ENCODE data around the gene RANBP17. TPM values are rescaled to one million over a fixed set of nuclear protein-coding genes. Genes with fewer than 3 reads are reported as not detected.
A peak's percentile ranks its signal among the peaks of the same experiment; 100 is the strongest.

The RANBP17 gene
- total RNA-seq, 2 experiments from 2014 or later: not detected

DNA sequence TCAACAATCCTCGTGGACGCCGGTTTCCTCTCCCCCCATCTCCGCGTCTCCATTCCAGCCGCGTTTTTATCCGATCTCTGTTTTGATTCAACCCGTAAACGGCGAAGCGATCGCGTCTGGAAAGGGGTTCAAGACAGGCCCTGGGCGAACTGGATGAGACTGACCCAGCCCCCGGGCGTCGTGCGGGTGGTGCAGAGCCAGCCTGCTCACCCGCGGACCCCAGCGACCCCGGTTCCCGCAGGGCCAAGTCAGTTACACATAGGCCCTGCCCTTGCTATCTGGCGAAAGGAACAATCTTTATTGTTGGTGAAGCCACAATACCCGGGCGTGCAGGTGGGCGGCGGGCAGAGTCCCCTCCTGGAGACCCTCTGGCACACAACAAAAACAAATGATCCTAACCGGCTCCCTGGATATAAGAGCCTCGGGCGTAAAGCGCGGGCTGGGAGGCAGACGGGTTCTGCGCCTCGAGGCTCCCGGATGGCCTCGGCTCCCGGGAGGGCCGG, 449.1 kb downstream of the RANBP17 start:
- no peak overlapping the region for H3K27ac Mint-ChIP-seq
- H3K36me3 Mint-ChIP-seq (ENCODE audit: low read depth): no peaks in the 10 kb centered on the region
- intact Hi-C loops (cut with micrococcal nuclease): no loop called here
- TF ChIP-seq, protein P1, sequence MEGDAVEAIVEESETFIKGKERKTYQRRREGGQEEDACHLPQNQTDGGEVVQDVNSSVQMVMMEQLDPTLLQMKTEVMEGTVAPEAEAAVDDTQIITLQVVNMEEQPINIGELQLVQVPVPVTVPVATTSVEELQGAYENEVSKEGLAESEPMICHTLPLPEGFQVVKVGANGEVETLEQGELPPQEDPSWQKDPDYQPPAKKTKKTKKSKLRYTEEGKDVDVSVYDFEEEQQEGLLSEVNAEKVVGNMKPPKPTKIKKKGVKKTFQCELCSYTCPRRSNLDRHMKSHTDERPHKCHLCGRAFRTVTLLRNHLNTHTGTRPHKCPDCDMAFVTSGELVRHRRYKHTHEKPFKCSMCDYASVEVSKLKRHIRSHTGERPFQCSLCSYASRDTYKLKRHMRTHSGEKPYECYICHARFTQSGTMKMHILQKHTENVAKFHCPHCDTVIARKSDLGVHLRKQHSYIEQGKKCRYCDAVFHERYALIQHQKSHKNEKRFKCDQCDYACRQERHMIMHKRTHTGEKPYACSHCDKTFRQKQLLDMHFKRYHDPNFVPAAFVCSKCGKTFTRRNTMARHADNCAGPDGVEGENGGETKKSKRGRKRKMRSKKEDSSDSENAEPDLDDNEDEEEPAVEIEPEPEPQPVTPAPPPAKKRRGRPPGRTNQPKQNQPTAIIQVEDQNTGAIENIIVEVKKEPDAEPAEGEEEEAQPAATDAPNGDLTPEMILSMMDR (IDR thresholded peaks at IDR 0.05): no peak
- no peaks in the 10 kb centered on the region for H3K9me3 Mint-ChIP-seq
- ChIA-PET CTCF (no interaction called here), POLR2A (no interaction called here)
- peaks cover 68% of the 10 kb centered on the region for H3K27me3 Mint-ChIP-seq
- no peak for ATAC-seq
- DNase-seq: no peak
- H3K4me3 Mint-ChIP-seq: no peak overlapping the region
- H3K4me1 Mint-ChIP-seq (ENCODE audit: low read depth): peaks cover 20% of the 10 kb centered on the region

GRCh38 chr5:171311322-171312077, 449.7 kb downstream of the RANBP17 start:
- Mint-ChIP-seq H3K27ac (no peak overlapping the region), H3K4me1 (ENCODE audit: low read depth) (peaks cover 24% of the 10 kb centered on the region), H3K27me3 (peaks cover 68% of the 10 kb centered on the region), H3K4me3 (no peak overlapping the region), H3K9me3 (no peaks in the 10 kb centered on the region), H3K36me3 (ENCODE audit: low read depth) (no peaks in the 10 kb centered on the region)
- POLR2A ChIA-PET: no interaction called here
- DNase-seq (no peak), ATAC-seq (peak; percentile 35)
- CTCF ChIA-PET: no interaction called here
- TF ChIP-seq, protein P1 (IDR thresholded peaks at IDR 0.05): no peak
- intact Hi-C loops (cut with micrococcal nuclease): no loop called here

DNA sequence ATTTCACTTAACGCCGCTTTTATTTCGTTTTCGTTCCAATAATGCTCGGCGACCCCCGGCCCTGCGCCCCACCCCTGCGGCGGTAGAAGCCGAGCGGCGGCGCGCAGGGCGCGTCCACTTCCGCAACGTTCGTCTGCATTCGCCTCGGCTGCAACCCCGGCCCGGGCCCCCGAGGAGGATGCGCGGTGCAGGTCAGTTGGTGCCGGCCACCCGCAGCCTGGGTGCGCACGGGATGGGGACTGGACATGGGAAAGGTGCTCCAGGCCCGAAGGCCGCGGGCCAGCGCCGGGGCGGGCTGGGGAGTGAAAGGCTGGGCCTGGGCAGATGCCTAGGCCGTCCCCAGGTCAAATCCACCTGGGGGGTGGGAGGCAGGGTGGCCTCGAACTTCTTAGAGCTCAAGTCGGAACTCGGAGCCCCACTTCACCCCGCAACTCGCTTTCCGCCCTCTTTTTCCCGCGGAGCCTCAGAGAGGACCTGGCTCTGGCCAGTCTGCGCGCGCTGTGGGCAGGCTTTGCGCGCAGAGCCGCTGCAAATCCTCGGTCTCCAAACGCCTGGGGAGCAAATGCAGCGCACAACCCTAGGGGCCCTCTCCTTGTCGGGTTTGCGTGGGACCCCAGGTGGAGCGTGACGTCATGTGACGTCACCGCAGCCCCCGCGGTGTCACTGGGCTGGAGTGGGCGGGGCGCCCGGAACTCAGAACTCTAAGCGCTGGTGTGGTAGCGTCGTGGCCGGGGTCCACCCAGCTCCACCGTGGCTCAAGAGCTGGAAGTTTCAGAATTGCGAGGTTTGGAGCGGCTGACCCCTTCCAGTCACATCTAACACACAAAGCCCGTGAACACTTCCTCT, 450.5 kb downstream of the RANBP17 start:
- TF ChIP-seq, protein P1 (IDR thresholded peaks at IDR 0.05): no peak
- intact Hi-C loops (cut with micrococcal nuclease): no loop called here
- peaks cover 68% of the 10 kb centered on the region for H3K27me3 Mint-ChIP-seq
- ChIA-PET POLR2A (no interaction called here), CTCF (no interaction called here)
- H3K27ac Mint-ChIP-seq: no peak overlapping the region
- H3K9me3 Mint-ChIP-seq: no peaks in the 10 kb centered on the region
- no peak for DNase-seq
- ATAC-seq: no peak
- peaks cover 26% of the 10 kb centered on the region for H3K4me1 Mint-ChIP-seq (ENCODE audit: low read depth)
- H3K4me3 Mint-ChIP-seq: no peak overlapping the region
- H3K36me3 Mint-ChIP-seq (ENCODE audit: low read depth): no peaks in the 10 kb centered on the region

- ATAC-seq (no peak), DNase-seq (no peak)
- Mint-ChIP-seq H3K4me1 (ENCODE audit: low read depth) (peaks cover 24% of the 10 kb centered on the region), H3K27me3 (peaks cover 70% of the 10 kb centered on the region), H3K36me3 (ENCODE audit: low read depth) (no peaks in the 10 kb centered on the region), H3K27ac (no peak overlapping the region), H3K9me3 (no peaks in the 10 kb centered on the region), H3K4me3 (no peak overlapping the region)
- intact Hi-C loops (cut with micrococcal nuclease): no loop called here
- ChIA-PET CTCF (no interaction called here), POLR2A (no interaction called here)
- TF ChIP-seq, protein P1 (IDR thresholded peaks at IDR 0.05): no peak
Observed at GRCh38 chr5:171313481-171314206, 451.8 kb downstream of the RANBP17 start.

Measured in activated CD8-positive, alpha-beta T cell treated with anti-CD3 and anti-CD28 coated beads for 36 hours (primary cell).